Measurements from ENCODE around the gene KRTAP4-12. TPM values are rescaled to one million over a fixed set of nuclear protein-coding genes. Genes with fewer than 3 reads are reported as not detected.
"Not testable (repeated sequence)": the region's sequence is repeated elsewhere in the genome, so short reads cannot be mapped to it uniquely, and the experiment has no call there.

Gene KRTAP4-12
- total and polyA plus RNA-seq, 10 of the 15 experiments (the other 5 are each of a cell fraction or from before 2014, with no cell fraction given): not detected

GRCh38 chr17:41123292-41123990 is 541 bp downstream of the KRTAP4-12 start:
- H4K20me1 ChIP-seq (ENCODE audit: control insufficient read depth, insufficient read depth); H3K36me3 ChIP-seq (ENCODE audit: control insufficient read depth in 2 of 2, insufficient read depth in 2 of 2, low read length in 1 of 2); ATAC-seq; intact Hi-C loops (cut with micrococcal nuclease; ENCODE audit: unreplicated experiment); in situ Hi-C loops (cut with MboI); SMC1A ChIA-PET (ENCODE audit: uncharacterized antibody, unreplicated experiment); H3K4me3 ChIP-seq; POLR2A ChIA-PET; H3K27ac ChIP-seq (ENCODE audit: control insufficient read depth, insufficient read depth); H3K4me2 ChIP-seq (ENCODE audit: control insufficient read depth, insufficient read depth); H3K27me3 ChIP-seq (replicated peaks in 1 of 2; ENCODE audit: control insufficient read depth in 2 of 2, insufficient read depth in 2 of 2, low read length in 1 of 2); H3K9ac ChIP-seq (ENCODE audit: control insufficient read depth, insufficient read depth, low read length); H3K9me3 ChIP-seq (replicated peaks; ENCODE audit: control insufficient read depth, insufficient read depth, low read length); H2AFZ ChIP-seq (ENCODE audit: control insufficient read depth, low read depth, low read length); FAIRE-seq; DNase-seq (ENCODE audit: low read depth, low spot score); RAD21 ChIA-PET (ENCODE audit: unreplicated experiment); H3K4me1 ChIP-seq (ENCODE audit: control insufficient read depth, insufficient read depth, low read length); BruUV-seq (replicated peaks); H3K79me2 ChIP-seq (ENCODE audit: control insufficient read depth, insufficient read depth, low read length): not testable (repeated sequence)
- 25% methylated on average over 12 of the region's 12 CpGs for WGBS (ENCODE audit: insufficient coverage, insufficient replicate concordance, low lambda C conversion rate, missing lambda C conversion rate)
- CTCF ChIA-PET: interaction anchor here (0.5 kb wide), 1 partner anchor 432 kb away, joined by 3 read pairs; no protein-coding TSS in a partner anchor

GRCh38 chr17:41121742-41122141 is 2.2 kb downstream of the KRTAP4-12 start:
- 0% methylated on average over 2 of the region's 2 CpGs for WGBS (ENCODE audit: insufficient coverage, insufficient replicate concordance, low lambda C conversion rate, missing lambda C conversion rate)
- FAIRE-seq: no peak
- H4K20me1 ChIP-seq (ENCODE audit: control insufficient read depth, insufficient read depth): no peaks in the 10 kb centered on the region
- H3K27me3 ChIP-seq (replicated peaks in 1 of 2; ENCODE audit: control insufficient read depth in 2 of 2, insufficient read depth in 2 of 2, low read length in 1 of 2): no peaks in the 10 kb centered on the region
- no peak overlapping the region for H3K27ac ChIP-seq (ENCODE audit: control insufficient read depth, insufficient read depth)
- H3K36me3 ChIP-seq (ENCODE audit: control insufficient read depth in 2 of 2, insufficient read depth in 2 of 2, low read length in 1 of 2): no peaks in the 10 kb centered on the region
- H3K79me2 ChIP-seq (ENCODE audit: control insufficient read depth, insufficient read depth, low read length): no peaks in the 10 kb centered on the region
- H2AFZ ChIP-seq (ENCODE audit: control insufficient read depth, low read depth, low read length): no peak overlapping the region
- CTCF ChIA-PET: no interaction called here
- H3K4me2 ChIP-seq (ENCODE audit: control insufficient read depth, insufficient read depth): no peak overlapping the region
- in situ Hi-C loops (cut with MboI): no loop called here
- no peaks in the 10 kb centered on the region for H3K9me3 ChIP-seq (replicated peaks; ENCODE audit: control insufficient read depth, insufficient read depth, low read length)
- RAD21 ChIA-PET (ENCODE audit: unreplicated experiment): no interaction called here
- no TSS peak for BruUV-seq (replicated peaks)
- no peaks in the 10 kb centered on the region for H3K4me1 ChIP-seq (ENCODE audit: control insufficient read depth, insufficient read depth, low read length)
- no peak overlapping the region for H3K4me3 ChIP-seq
- SMC1A ChIA-PET (ENCODE audit: uncharacterized antibody, unreplicated experiment): no interaction called here
- POLR2A ChIA-PET: no interaction called here
- no peak for DNase-seq (ENCODE audit: low read depth, low spot score)
- no peak for ATAC-seq
- no peak overlapping the region for H3K9ac ChIP-seq (ENCODE audit: control insufficient read depth, insufficient read depth, low read length)
- intact Hi-C loops (cut with micrococcal nuclease; ENCODE audit: unreplicated experiment): no loop called here
- no peak for TF ChIP-seq RBBP5 (conservative IDR thresholded peaks at IDR 0.05)

DNA sequence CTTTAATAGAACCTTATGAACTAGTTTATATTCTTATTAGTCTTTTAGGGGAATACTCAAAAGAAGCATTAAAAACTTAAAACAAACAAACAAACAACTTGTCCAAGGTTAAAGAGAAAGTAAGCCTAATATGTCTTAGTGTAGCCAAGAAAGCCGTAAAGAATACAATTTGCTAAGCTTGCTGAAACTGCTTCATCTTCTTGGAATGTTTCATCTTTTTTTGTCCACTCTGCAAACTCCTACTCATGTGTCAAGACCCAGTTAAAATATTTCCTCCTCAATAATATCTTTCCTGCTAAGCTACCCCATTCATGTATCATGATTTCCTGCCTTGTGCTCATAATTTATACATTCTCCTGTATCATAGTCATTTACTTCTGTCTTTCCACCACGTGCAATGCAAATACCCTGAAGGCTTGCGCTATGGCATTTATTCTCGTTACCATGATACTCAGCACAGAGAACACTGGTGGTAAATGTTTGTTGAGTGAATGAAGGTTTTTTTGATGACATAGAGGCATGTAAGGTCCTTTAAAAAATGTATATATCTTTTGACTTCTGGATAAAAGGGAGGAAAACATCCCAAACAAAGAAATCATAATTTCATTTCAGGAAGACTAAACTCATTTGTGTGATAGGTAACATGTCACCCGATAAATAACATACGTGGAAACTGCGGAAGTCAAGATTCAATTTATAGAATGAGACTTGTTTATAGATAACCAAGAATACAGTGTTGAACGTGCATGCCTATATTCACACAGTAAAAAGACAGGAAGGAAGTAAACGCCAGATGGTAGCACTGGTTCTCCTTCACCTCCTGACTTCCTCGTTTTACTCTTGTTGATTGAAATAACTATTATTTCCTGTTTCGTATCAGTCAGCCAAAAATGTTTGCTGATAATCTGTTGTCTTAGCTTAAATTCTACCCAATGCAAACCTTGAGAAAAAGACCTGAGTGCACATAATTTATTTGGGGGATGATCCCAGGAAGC is 4.0 kb downstream of the KRTAP4-12 start:
- FAIRE-seq; CTCF ChIA-PET; H3K9me3 ChIP-seq (replicated peaks; ENCODE audit: control insufficient read depth, insufficient read depth, low read length); H3K4me3 ChIP-seq; H3K4me2 ChIP-seq (ENCODE audit: control insufficient read depth, insufficient read depth); in situ Hi-C loops (cut with MboI); RAD21 ChIA-PET (ENCODE audit: unreplicated experiment); H3K36me3 ChIP-seq (ENCODE audit: control insufficient read depth in 2 of 2, insufficient read depth in 2 of 2, low read length in 1 of 2); H4K20me1 ChIP-seq (ENCODE audit: control insufficient read depth, insufficient read depth); H3K27ac ChIP-seq (ENCODE audit: control insufficient read depth, insufficient read depth); intact Hi-C loops (cut with micrococcal nuclease; ENCODE audit: unreplicated experiment); SMC1A ChIA-PET (ENCODE audit: uncharacterized antibody, unreplicated experiment); POLR2A ChIA-PET; H3K4me1 ChIP-seq (ENCODE audit: control insufficient read depth, insufficient read depth, low read length); ATAC-seq; H3K9ac ChIP-seq (ENCODE audit: control insufficient read depth, insufficient read depth, low read length); H2AFZ ChIP-seq (ENCODE audit: control insufficient read depth, low read depth, low read length); H3K27me3 ChIP-seq (replicated peaks in 1 of 2; ENCODE audit: control insufficient read depth in 2 of 2, insufficient read depth in 2 of 2, low read length in 1 of 2); DNase-seq (ENCODE audit: low read depth, low spot score); BruUV-seq (replicated peaks); H3K79me2 ChIP-seq (ENCODE audit: control insufficient read depth, insufficient read depth, low read length): not testable (repeated sequence)
- WGBS (ENCODE audit: insufficient coverage, insufficient replicate concordance, low lambda C conversion rate, missing lambda C conversion rate): 4% methylated on average over 11 of the region's 11 CpGs

Data from GM12878 (cell line).